NT2/D1 (cell line): Measurements from ENCODE around the gene INO80.

Experiments
- SUZ12 ChIP-seq: IDR thresholded peaks from 2 replicates; pipeline ENCODE4 v1.6.1; 2011; ENCODE audit not compliant: insufficient read length, insufficient read depth; ENCODE audit errors: extremely low read depth
- YY1 ChIP-seq: IDR thresholded peaks from 2 replicates; pipeline ENCODE4 v1.6.1; 2011; ENCODE audit not compliant: insufficient read length, insufficient read depth
- ZNF274 ChIP-seq: IDR thresholded peaks from 2 replicates; pipeline ENCODE4 v1.6.1; 2011; ENCODE audit warnings: mild to moderate bottlenecking, low read depth, low read length

GRCh38 chr15:41048852-41049251, 67.2 kb downstream of the INO80 start:
- TF ChIP-seq SUZ12 (no peak), YY1 (no peak), ZNF274 (no peak)
